Measurements from ENCODE around the gene DNPEP. TPM values are rescaled to one million over a fixed set of nuclear protein-coding genes. Genes with fewer than 3 reads are reported as not detected.

The DNPEP gene
- total RNA-seq, 6 experiments from 2014 or later: 46.9 to 59.4 (median 53.0) TPM

GRCh38 chr2:219417374-219417773 is 29.7 kb upstream of the DNPEP start:
- DNase-seq: no peak
- Mint-ChIP-seq H3K9me3 (peaks cover 6% of the 10 kb centered on the region; the same call in 1 of the 2 replicates), H3K4me1 (ENCODE audit: low read depth) (no peaks in the 10 kb centered on the region; the same call in 1 of the 2 replicates), H3K36me3 (ENCODE audit: low read depth) (no peaks in the 10 kb centered on the region), H3K4me3 (no peak overlapping the region), H3K27ac (no peak overlapping the region), H3K27me3 (ENCODE audit: insufficient read depth) (no peaks in the 10 kb centered on the region)
- TF ChIP-seq CTCF (IDR thresholded peaks at IDR 0.05): no peak

- H3K4me1 Mint-ChIP-seq (ENCODE audit: low read depth): no peaks in the 10 kb centered on the region; the same call in 1 of the 2 replicates
- TF ChIP-seq CTCF (IDR thresholded peaks at IDR 0.05): no peak
- H3K4me3 Mint-ChIP-seq: no peak overlapping the region
- no peak overlapping the region for H3K27ac Mint-ChIP-seq
- no peak for DNase-seq
- H3K9me3 Mint-ChIP-seq: peaks cover 9% of the 10 kb centered on the region; the same call in 1 of the 2 replicates
- no peaks in the 10 kb centered on the region for H3K36me3 Mint-ChIP-seq (ENCODE audit: low read depth)
- H3K27me3 Mint-ChIP-seq (ENCODE audit: insufficient read depth): no peaks in the 10 kb centered on the region
These were observed 29.2 kb upstream of the DNPEP start for GRCh38 chr2:219416938-219417337.

DNA sequence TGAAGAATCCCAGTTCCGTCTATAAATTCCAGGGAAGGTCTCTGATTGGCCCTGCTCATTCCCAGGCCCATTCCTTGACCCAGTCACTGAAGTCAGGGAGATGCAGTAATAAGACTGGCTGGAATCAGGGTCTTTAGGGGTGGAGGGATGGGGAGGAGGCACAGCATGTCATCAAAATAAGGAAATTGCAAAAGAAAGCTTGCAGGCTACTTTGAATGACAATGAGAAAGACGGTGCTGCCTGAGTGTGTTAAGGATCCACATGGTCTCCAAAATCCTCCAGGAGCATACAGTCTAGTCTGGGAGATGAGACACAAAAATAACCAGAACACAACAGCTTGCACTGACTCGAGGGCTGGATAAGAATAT is 28.5 kb upstream of the DNPEP start:
- Mint-ChIP-seq H3K9me3 (peaks cover 9% of the 10 kb centered on the region; the same call in 1 of the 2 replicates), H3K27me3 (ENCODE audit: insufficient read depth) (no peaks in the 10 kb centered on the region), H3K27ac (no peak overlapping the region), H3K36me3 (ENCODE audit: low read depth) (no peaks in the 10 kb centered on the region), H3K4me1 (ENCODE audit: low read depth) (no peaks in the 10 kb centered on the region; the same call in 1 of the 2 replicates), H3K4me3 (no peak overlapping the region)
- no peak for DNase-seq
- no peak for TF ChIP-seq CTCF (IDR thresholded peaks at IDR 0.05)

GRCh38 chr2:219415580-219416234 is 28.0 kb upstream of the DNPEP start:
- no peak for TF ChIP-seq CTCF (IDR thresholded peaks at IDR 0.05)
- Mint-ChIP-seq H3K36me3 (ENCODE audit: low read depth) (no peaks in the 10 kb centered on the region), H3K4me1 (ENCODE audit: low read depth) (no peaks in the 10 kb centered on the region; the same call in 1 of the 2 replicates), H3K27ac (no peak overlapping the region), H3K4me3 (no peak overlapping the region), H3K27me3 (ENCODE audit: insufficient read depth) (no peaks in the 10 kb centered on the region), H3K9me3 (peaks cover 9% of the 10 kb centered on the region; the same call in 1 of the 2 replicates)
- DNase-seq: no peak

DNA sequence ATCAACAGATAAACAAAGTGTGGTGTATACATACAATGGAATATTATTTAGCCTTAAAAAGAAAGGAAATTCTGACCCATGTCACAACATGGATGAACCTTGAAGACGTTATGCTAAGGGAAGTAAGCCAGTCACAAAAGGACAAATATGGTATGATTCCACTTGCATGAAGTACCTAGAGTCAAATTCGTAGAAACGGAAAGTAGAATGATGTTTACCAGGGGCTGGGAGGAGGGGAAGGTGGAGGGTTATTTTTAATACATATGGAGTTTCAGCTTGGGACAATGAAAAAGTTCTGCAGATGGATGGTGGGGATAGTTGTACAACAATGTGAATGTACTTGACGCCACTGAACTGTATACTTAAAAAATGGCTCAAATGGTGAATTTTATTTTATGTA is 27.1 kb upstream of the DNPEP start:
- Mint-ChIP-seq H3K27ac (no peak overlapping the region), H3K36me3 (ENCODE audit: low read depth) (no peaks in the 10 kb centered on the region), H3K4me1 (ENCODE audit: low read depth) (peaks cover under 1% of the 10 kb centered on the region; the same call in 1 of the 2 replicates), H3K27me3 (ENCODE audit: insufficient read depth) (no peaks in the 10 kb centered on the region), H3K9me3 (peaks cover 9% of the 10 kb centered on the region; the same call in 1 of the 2 replicates), H3K4me3 (no peak overlapping the region)
- DNase-seq: no peak
- TF ChIP-seq CTCF (IDR thresholded peaks at IDR 0.05): no peak

Data from HFFc6 (cell line).